GM12878 (cell line): ENCODE results near the gene ZBTB48. TPM values are rescaled to one million over a fixed set of nuclear protein-coding genes. Genes with fewer than 3 reads are reported as not detected.

Source experiments
- ATAC-seq: fragments of 200-7000 bp; cut with Tn5 transposase; 3 replicates; pipeline ENCODE4 v1.9.1; 2020; ENCODE audit warnings: mild to moderate bottlenecking, moderate library complexity
- BruUV-seq: library from RNA; stranded (reverse); fragments of 400-500 nt; replicated peaks from 2 replicates; lab custom pipeline; 2021; lab: Mats Ljungman, UMichigan
- CTCF ChIA-PET: fragments of 300-600 bp; sonication (Branson Sonifier 250); formaldehyde crosslinking; extraction: SDS; loops from one replicate; lab custom pipeline; 2021; ENCODE audit warnings: inconsistent platforms; lab: Yijun Ruan, JAX
- POLR2A ChIA-PET: fragments of 350-600 bp; formaldehyde crosslinking; extraction: SDS; loops from one replicate; lab custom pipeline; 2021; ENCODE audit warnings: inconsistent platforms; lab: Charles Lee
- RAD21 ChIA-PET: fragments of 300-600 bp; sonication (Branson Sonifier 250); formaldehyde crosslinking; loops from one replicate; lab custom pipeline; 2023; ENCODE audit warnings: antibody characterized with exemption; ENCODE audit not compliant: unreplicated experiment; lab: Charles Lee
- SMC1A ChIA-PET: fragments of 300-600 bp; sonication (Branson Sonifier 250); formaldehyde crosslinking; loops from one replicate; lab custom pipeline; 2023; ENCODE audit not compliant: unreplicated experiment, uncharacterized antibody; lab: Charles Lee
- DNase-seq: peaks from one replicate; pipeline ENCODE4 v3.0.0-alpha.2; 2011; ENCODE audit warnings: low read depth, low spot score
- FAIRE-seq: peaks from 3 replicates; lab custom pipeline; 2011; peaks lifted over from hg19 to GRCh38; lab: Jason Lieb, UNC
- H2AFZ ChIP-seq: 2 replicates; pipeline ENCODE4 v1.6.0; 2011; ENCODE audit warnings: low read depth, low read length, control low read depth; ENCODE audit not compliant: control insufficient read depth
- H3K27ac ChIP-seq: 2 replicates; pipeline ENCODE4 v1.5.1; 2011; ENCODE audit warnings: control low read depth; ENCODE audit not compliant: control insufficient read depth, insufficient read depth
- H3K27me3 ChIP-seq, 2 experiments: replicated peaks in 1 of 2; 2 replicates each; pipeline versions ENCODE4 v1.6.0 to v1.6.1; 2011; ENCODE audit warnings: low read length in 1 of 2; ENCODE audit not compliant: control insufficient read depth in 2 of 2, insufficient read depth in 2 of 2
- H3K36me3 ChIP-seq, 2 experiments: 2 replicates each; pipeline ENCODE4 v1.5.1; 2011; ENCODE audit warnings: low read length in 1 of 2; ENCODE audit not compliant: control insufficient read depth in 2 of 2, insufficient read depth in 2 of 2
- H3K4me1 ChIP-seq: 2 replicates; pipeline ENCODE4 v1.6.1; 2011; ENCODE audit warnings: mild to moderate bottlenecking, low read length, moderate library complexity, mixed read lengths; ENCODE audit not compliant: control insufficient read depth, insufficient read depth
- H3K4me2 ChIP-seq: 2 replicates; pipeline ENCODE4 v1.6.0; 2011; ENCODE audit warnings: control low read depth; ENCODE audit not compliant: control insufficient read depth, insufficient read depth
- H3K4me3 ChIP-seq: fragments of 200-600 bp; sonication (generic); 2 replicates; pipeline ENCODE4 v1.5.1; 2016
- H3K79me2 ChIP-seq: 2 replicates; pipeline ENCODE4 v1.6.0; 2011; ENCODE audit warnings: low read length; ENCODE audit not compliant: control insufficient read depth, insufficient read depth
- H3K9ac ChIP-seq: 2 replicates; pipeline ENCODE4 v1.8.0; 2011; ENCODE audit warnings: low read length, control low read depth, mixed read lengths; ENCODE audit not compliant: control insufficient read depth, insufficient read depth
- H3K9me3 ChIP-seq: replicated peaks from 3 replicates; pipeline ENCODE4 v1.5.1; 2011; ENCODE audit warnings: mild to moderate bottlenecking, low read length; ENCODE audit not compliant: control insufficient read depth, insufficient read depth
- H4K20me1 ChIP-seq: 2 replicates; pipeline ENCODE4 v1.6.0; 2011; ENCODE audit not compliant: control insufficient read depth, insufficient read depth
- ESRRA ChIP-seq: IDR thresholded peaks from 2 replicates; pipeline ENCODE4 v1.6.1; 2012; ENCODE audit warnings: mild to moderate bottlenecking, low read length, improper control_type of control experiment
- GATAD2B ChIP-seq: fragments of 450-650 bp; conservative IDR thresholded peaks from 2 replicates; pipeline ENCODE4 v1.6.1; 2017; ENCODE audit warnings: low read depth, mild to moderate bottlenecking, moderate library complexity
- ZNF217 ChIP-seq: fragments of 450-650 bp; IDR thresholded peaks from 2 replicates; pipeline ENCODE4 v1.6.1; 2017; ENCODE audit warnings: antibody characterized with exemption, mild to moderate bottlenecking
- ZNF274 ChIP-seq: IDR thresholded peaks from one replicate; pipeline ENCODE4 v1.8.0; 2011; ENCODE audit not compliant: insufficient read length, insufficient read depth
- WGBS: methylation state at CpG from one replicate; pipeline ENCODE4 v1.1.6; 2016; ENCODE audit warnings: low lambda C conversion rate; ENCODE audit not compliant: insufficient replicate concordance, insufficient coverage; ENCODE audit errors: missing lambda C conversion rate; 5-methylcytosine and 5-hydroxymethylcytosine counted together
- in situ Hi-C: fragments of 300-500 bp; cut with MboI; formaldehyde crosslinking; loops from 9 replicates; pipeline ENCODE4 v1.14.3; 2018; ENCODE audit warnings: mixed read lengths
- intact Hi-C: fragments of 100-400 bp; cut with micrococcal nuclease; formaldehyde crosslinking; loops from one replicate; pipeline ENCODE4 v1.14.2; 2022; ENCODE audit not compliant: unreplicated experiment
- polyA plus RNA-seq, 11 experiments: library from polyadenylated mRNA; depleted of rRNA in 4 of 11; unstranded in 6 of 11; stranded (reverse) in 5 of 11; fragments of >200 nt; fragmentation: Nextera tagmentation in 4 of 11; fragmentation: Illumina TruSeq in 1 of 11; extraction: Ambion mirVana in 4 of 11; extraction: Trizol in 1 of 11; gene quantifications; 1 replicate in 1 of 11; 2 replicates in 10 of 11; pipeline versions ENCODE4 v1.2.1 to v1.2.3, GENCODE V29; 2011 to 2016; ENCODE audit warnings: inconsistent platforms in 2 of 11, missing spikeins in 2 of 11, low read depth in 1 of 11
- small RNA-seq: library from RNA; depleted of rRNA; stranded (forward); fragments of <200 nt; gene quantifications from one replicate; pipeline ENCODE3, GENCODE V24; 2014
- total RNA-seq, 4 experiments: library from RNA; depleted of rRNA in 3 of 4; stranded (reverse); fragments of >200 nt in 3 of 4; fragmentation: Illumina TruSeq in 1 of 4; extraction: Trizol in 1 of 4; gene quantifications; 2 replicates each; pipeline versions ENCODE4 v1.2.1 to v1.2.3, GENCODE V29; 2013 to 2021
- TF ChIP-seq, protein P1 (sequence below): fragments of 450-650 bp; IDR thresholded peaks from 2 replicates; pipeline ENCODE4 v1.6.1; 2017; ENCODE audit warnings: antibody characterized with exemption, mild to moderate bottlenecking, moderate library complexity
- TF ChIP-seq, protein P2 (sequence below): IDR thresholded peaks from 2 replicates; pipeline ENCODE4 v1.6.1; 2011; ENCODE audit warnings: low read depth, mild to moderate bottlenecking, low read length, moderate library complexity, borderline replicate concordance; ENCODE audit errors: extremely low read depth

The ZBTB48 gene
- total and polyA plus RNA-seq, 10 of the 15 experiments (the other 5 are each of a cell fraction or from before 2014, with no cell fraction given): 1.00 to 25.3 (median 16.7) TPM

DNA sequence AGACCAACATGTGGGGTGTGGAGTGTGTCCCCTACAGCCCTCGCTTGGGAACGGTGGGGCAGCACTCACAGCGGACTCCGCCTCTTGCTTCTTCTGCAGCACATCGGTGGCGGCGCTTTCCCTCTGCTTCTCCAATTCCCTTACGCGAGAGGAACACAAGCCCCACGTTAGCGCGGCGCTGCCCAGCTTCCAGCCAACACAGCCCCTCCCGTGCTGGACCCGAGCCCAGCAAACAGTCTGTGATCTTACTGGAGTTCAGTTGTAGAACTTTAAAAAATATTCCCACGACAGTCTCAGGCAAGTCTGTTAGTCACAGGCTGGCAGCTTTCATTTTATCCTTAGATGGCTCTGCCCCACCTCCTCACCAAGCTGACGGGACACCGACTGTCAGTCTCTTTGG, 58.4 kb downstream of the ZBTB48 start:
- Histone ChIP-seq H4K20me1 (no peaks in the 10 kb centered on the region), H3K27me3 (no peaks in the 10 kb centered on the region), H3K9ac (no peak overlapping the region), H3K4me2 (no peak overlapping the region), H3K27ac (no peak overlapping the region), H2AFZ (no peak overlapping the region), H3K9me3 (no peaks in the 10 kb centered on the region), H3K36me3 (peaks cover 15 to 25% of the 10 kb centered on the region in 2 experiments; a peak in 3 of 4 replicates), H3K79me2 (no peaks in the 10 kb centered on the region), H3K4me1 (no peaks in the 10 kb centered on the region), H3K4me3 (no peak overlapping the region)
- no peak for TF ChIP-seq ZNF274
- no peak for TF ChIP-seq ZNF217
- TF ChIP-seq, protein P1, sequence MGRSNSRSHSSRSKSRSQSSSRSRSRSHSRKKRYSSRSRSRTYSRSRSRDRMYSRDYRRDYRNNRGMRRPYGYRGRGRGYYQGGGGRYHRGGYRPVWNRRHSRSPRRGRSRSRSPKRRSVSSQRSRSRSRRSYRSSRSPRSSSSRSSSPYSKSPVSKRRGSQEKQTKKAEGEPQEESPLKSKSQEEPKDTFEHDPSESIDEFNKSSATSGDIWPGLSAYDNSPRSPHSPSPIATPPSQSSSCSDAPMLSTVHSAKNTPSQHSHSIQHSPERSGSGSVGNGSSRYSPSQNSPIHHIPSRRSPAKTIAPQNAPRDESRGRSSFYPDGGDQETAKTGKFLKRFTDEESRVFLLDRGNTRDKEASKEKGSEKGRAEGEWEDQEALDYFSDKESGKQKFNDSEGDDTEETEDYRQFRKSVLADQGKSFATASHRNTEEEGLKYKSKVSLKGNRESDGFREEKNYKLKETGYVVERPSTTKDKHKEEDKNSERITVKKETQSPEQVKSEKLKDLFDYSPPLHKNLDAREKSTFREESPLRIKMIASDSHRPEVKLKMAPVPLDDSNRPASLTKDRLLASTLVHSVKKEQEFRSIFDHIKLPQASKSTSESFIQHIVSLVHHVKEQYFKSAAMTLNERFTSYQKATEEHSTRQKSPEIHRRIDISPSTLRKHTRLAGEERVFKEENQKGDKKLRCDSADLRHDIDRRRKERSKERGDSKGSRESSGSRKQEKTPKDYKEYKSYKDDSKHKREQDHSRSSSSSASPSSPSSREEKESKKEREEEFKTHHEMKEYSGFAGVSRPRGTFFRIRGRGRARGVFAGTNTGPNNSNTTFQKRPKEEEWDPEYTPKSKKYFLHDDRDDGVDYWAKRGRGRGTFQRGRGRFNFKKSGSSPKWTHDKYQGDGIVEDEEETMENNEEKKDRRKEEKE: no peak
- TF ChIP-seq, protein P2, sequence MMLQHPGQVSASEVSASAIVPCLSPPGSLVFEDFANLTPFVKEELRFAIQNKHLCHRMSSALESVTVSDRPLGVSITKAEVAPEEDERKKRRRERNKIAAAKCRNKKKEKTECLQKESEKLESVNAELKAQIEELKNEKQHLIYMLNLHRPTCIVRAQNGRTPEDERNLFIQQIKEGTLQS: no peak
- no peak for TF ChIP-seq ESRRA
- no peak for TF ChIP-seq GATAD2B
- DNase-seq: no peak
- SMC1A ChIA-PET: no interaction called here
- 97% methylated on average over 18 of the region's 18 CpGs for WGBS
- in situ Hi-C loops: loop anchor here (5.0 kb wide), 1 partner anchor 146 kb away; the partner anchor contains the start of gene PLEKHG5
- RAD21 ChIA-PET: no interaction called here
- no TSS peak for BruUV-seq
- CTCF ChIA-PET: interaction anchor here (1.1 kb wide), 1 partner anchor 148 kb away, joined by 3 read pairs; no protein-coding TSS in a partner anchor
- intact Hi-C loops: no loop called here
- no peak for FAIRE-seq
- no peak for ATAC-seq
- POLR2A ChIA-PET: no interaction called here

Small RNAs within 50 kb of the gene (small RNA-seq; reads per million reads assigned to genes)
- gene RNU6-731P: not detected

Other genes with a start within 250 kb of the ZBTB48 start
Only the 7 nearest of the 12 such genes appear.
- 0.16 TPM in 1 of 2 replicates, not detected in the other for gene TNFRSF25, start 113.8 kb upstream of the ZBTB48 start, total RNA-seq (2014; rRNA removed)
- gene TNFRSF25, start 113.8 kb upstream of the ZBTB48 start, total RNA-seq (2014; rRNA removed; fragmentation: Illumina TruSeq; extraction: Trizol): not detected in 2 replicates
- 0.46 and 0.58 TPM in 2 replicates for gene TNFRSF25, start 113.8 kb upstream of the ZBTB48 start, total RNA-seq (2021)
- gene TNFRSF25, start 113.8 kb upstream of the ZBTB48 start, polyA plus RNA-seq (2011; rRNA removed): 5.0 and 8.6 TPM in 2 replicates
- gene TNFRSF25, start 113.8 kb upstream of the ZBTB48 start, polyA plus RNA-seq (2014; fragmentation: Illumina TruSeq; extraction: Trizol): not detected in 2 replicates
- not detected for gene TNFRSF25, start 113.8 kb upstream of the ZBTB48 start, polyA plus RNA-seq (2014; fragmentation: Nextera tagmentation; extraction: Ambion mirVana)
- gene TNFRSF25, start 113.8 kb upstream of the ZBTB48 start, polyA plus RNA-seq (2014; rRNA removed): 0.30 and 1.00 TPM in 2 replicates
- gene TNFRSF25, start 113.8 kb upstream of the ZBTB48 start, polyA plus RNA-seq (2016; fragmentation: Nextera tagmentation; extraction: Ambion mirVana): under 1 TPM; 0.23 to 0.29 TPM
- 0.33 and 0.51 TPM in 2 replicates for gene PLEKHG5, start 88.3 kb upstream of the ZBTB48 start, total RNA-seq (2014; rRNA removed)
- gene PLEKHG5, start 88.3 kb upstream of the ZBTB48 start, total RNA-seq (2014; rRNA removed; fragmentation: Illumina TruSeq; extraction: Trizol): 0.18 TPM in 2 replicates
- gene PLEKHG5, start 88.3 kb upstream of the ZBTB48 start, total RNA-seq (2021): 0.69 and 1.1 TPM in 2 replicates
- gene PLEKHG5, start 88.3 kb upstream of the ZBTB48 start, polyA plus RNA-seq (2011; rRNA removed): 0.19 and 0.48 TPM in 2 replicates
- 0.13 TPM in 1 of 2 replicates, not detected in the other for gene PLEKHG5, start 88.3 kb upstream of the ZBTB48 start, polyA plus RNA-seq (2014; fragmentation: Illumina TruSeq; extraction: Trizol)
- under 1 TPM in 1 of 2 experiments, not detected in 1; 0.04 TPM for gene PLEKHG5, start 88.3 kb upstream of the ZBTB48 start, polyA plus RNA-seq (2014; fragmentation: Nextera tagmentation; extraction: Ambion mirVana)
- 0.69 and 0.79 TPM in 2 replicates for gene PLEKHG5, start 88.3 kb upstream of the ZBTB48 start, polyA plus RNA-seq (2014; rRNA removed)
- gene PLEKHG5, start 88.3 kb upstream of the ZBTB48 start, polyA plus RNA-seq (2016; fragmentation: Nextera tagmentation; extraction: Ambion mirVana): under 1 TPM; 0.12 to 0.13 TPM
- gene NOL9, start 25.5 kb upstream of the ZBTB48 start, total RNA-seq (2014; rRNA removed): 23.0 and 24.9 TPM in 2 replicates
- 23.5 and 23.6 TPM in 2 replicates for gene NOL9, start 25.5 kb upstream of the ZBTB48 start, total RNA-seq (2014; rRNA removed; fragmentation: Illumina TruSeq; extraction: Trizol)
- 28.7 and 35.9 TPM in 2 replicates for gene NOL9, start 25.5 kb upstream of the ZBTB48 start, total RNA-seq (2021)
- gene NOL9, start 25.5 kb upstream of the ZBTB48 start, polyA plus RNA-seq (2011; rRNA removed): 29.7 and 30.9 TPM in 2 replicates
- 10.9 and 14.0 TPM in 2 replicates for gene NOL9, start 25.5 kb upstream of the ZBTB48 start, polyA plus RNA-seq (2014; fragmentation: Illumina TruSeq; extraction: Trizol)
- 1 to 10 TPM; 3.9 to 4.3 TPM for gene NOL9, start 25.5 kb upstream of the ZBTB48 start, polyA plus RNA-seq (2014; fragmentation: Nextera tagmentation; extraction: Ambion mirVana)
- gene NOL9, start 25.5 kb upstream of the ZBTB48 start, polyA plus RNA-seq (2014; rRNA removed): 17.5 and 23.8 TPM in 2 replicates
- gene NOL9, start 25.5 kb upstream of the ZBTB48 start, polyA plus RNA-seq (2016; fragmentation: Nextera tagmentation; extraction: Ambion mirVana): 10 to 100 TPM; 22.9 to 24.6 TPM
- gene TAS1R1, start 24.7 kb upstream of the ZBTB48 start, total RNA-seq (2014; rRNA removed): not detected in 2 replicates
- not detected in 2 replicates for gene TAS1R1, start 24.7 kb upstream of the ZBTB48 start, total RNA-seq (2014; rRNA removed; fragmentation: Illumina TruSeq; extraction: Trizol)
- gene TAS1R1, start 24.7 kb upstream of the ZBTB48 start, total RNA-seq (2021): 0.11 TPM in 1 of 2 replicates, not detected in the other
- not detected in 2 replicates for gene TAS1R1, start 24.7 kb upstream of the ZBTB48 start, polyA plus RNA-seq (2011; rRNA removed)
- 0.03 TPM in 1 of 2 replicates, not detected in the other for gene TAS1R1, start 24.7 kb upstream of the ZBTB48 start, polyA plus RNA-seq (2014; fragmentation: Illumina TruSeq; extraction: Trizol)
- under 1 TPM in 1 of 2 experiments, not detected in 1; 0.04 TPM for gene TAS1R1, start 24.7 kb upstream of the ZBTB48 start, polyA plus RNA-seq (2014; fragmentation: Nextera tagmentation; extraction: Ambion mirVana)
- 0.06 and 0.10 TPM in 2 replicates for gene TAS1R1, start 24.7 kb upstream of the ZBTB48 start, polyA plus RNA-seq (2014; rRNA removed)
- not detected for gene TAS1R1, start 24.7 kb upstream of the ZBTB48 start, polyA plus RNA-seq (2016; fragmentation: Nextera tagmentation; extraction: Ambion mirVana)
- gene KLHL21, start 22.9 kb downstream of the ZBTB48 start, total RNA-seq (2014; rRNA removed): 7.9 and 10.1 TPM in 2 replicates
- gene KLHL21, start 22.9 kb downstream of the ZBTB48 start, total RNA-seq (2014; rRNA removed; fragmentation: Illumina TruSeq; extraction: Trizol): 3.5 and 3.9 TPM in 2 replicates
- 11.0 and 12.2 TPM in 2 replicates for gene KLHL21, start 22.9 kb downstream of the ZBTB48 start, total RNA-seq (2021)
- gene KLHL21, start 22.9 kb downstream of the ZBTB48 start, polyA plus RNA-seq (2011; rRNA removed): 1.9 and 2.5 TPM in 2 replicates
- 1.5 and 4.2 TPM in 2 replicates for gene KLHL21, start 22.9 kb downstream of the ZBTB48 start, polyA plus RNA-seq (2014; fragmentation: Illumina TruSeq; extraction: Trizol)
- gene KLHL21, start 22.9 kb downstream of the ZBTB48 start, polyA plus RNA-seq (2014; fragmentation: Nextera tagmentation; extraction: Ambion mirVana): 1 to 10 TPM in 1 of 2 experiments, under 1 TPM in 1; 0.76 to 1.2 TPM
- 6.3 and 7.3 TPM in 2 replicates for gene KLHL21, start 22.9 kb downstream of the ZBTB48 start, polyA plus RNA-seq (2014; rRNA removed)
- gene KLHL21, start 22.9 kb downstream of the ZBTB48 start, polyA plus RNA-seq (2016; fragmentation: Nextera tagmentation; extraction: Ambion mirVana): 1 to 10 TPM; 7.7 to 9.2 TPM
- gene PHF13, start 33.7 kb downstream of the ZBTB48 start, total RNA-seq (2014; rRNA removed): 5.1 and 5.7 TPM in 2 replicates
- 4.4 and 4.6 TPM in 2 replicates for gene PHF13, start 33.7 kb downstream of the ZBTB48 start, total RNA-seq (2014; rRNA removed; fragmentation: Illumina TruSeq; extraction: Trizol)
- 15.4 and 15.6 TPM in 2 replicates for gene PHF13, start 33.7 kb downstream of the ZBTB48 start, total RNA-seq (2021)
- 4.9 and 5.1 TPM in 2 replicates for gene PHF13, start 33.7 kb downstream of the ZBTB48 start, polyA plus RNA-seq (2011; rRNA removed)
- 6.1 and 8.2 TPM in 2 replicates for gene PHF13, start 33.7 kb downstream of the ZBTB48 start, polyA plus RNA-seq (2014; fragmentation: Illumina TruSeq; extraction: Trizol)
- 1 to 10 TPM in 1 of 2 experiments, under 1 TPM in 1; 0.87 to 1.9 TPM for gene PHF13, start 33.7 kb downstream of the ZBTB48 start, polyA plus RNA-seq (2014; fragmentation: Nextera tagmentation; extraction: Ambion mirVana)
- gene PHF13, start 33.7 kb downstream of the ZBTB48 start, polyA plus RNA-seq (2014; rRNA removed): 6.4 and 8.2 TPM in 2 replicates
- gene PHF13, start 33.7 kb downstream of the ZBTB48 start, polyA plus RNA-seq (2016; fragmentation: Nextera tagmentation; extraction: Ambion mirVana): 1 to 10 TPM; 4.8 to 5.2 TPM
- 19.5 and 21.5 TPM in 2 replicates for gene THAP3, start 44.9 kb downstream of the ZBTB48 start, total RNA-seq (2014; rRNA removed)
- gene THAP3, start 44.9 kb downstream of the ZBTB48 start, total RNA-seq (2014; rRNA removed; fragmentation: Illumina TruSeq; extraction: Trizol): 9.7 TPM in 2 replicates
- 12.0 TPM in 2 replicates for gene THAP3, start 44.9 kb downstream of the ZBTB48 start, total RNA-seq (2021)
- 6.6 and 11.8 TPM in 2 replicates for gene THAP3, start 44.9 kb downstream of the ZBTB48 start, polyA plus RNA-seq (2011; rRNA removed)
- 0.54 and 8.3 TPM in 2 replicates for gene THAP3, start 44.9 kb downstream of the ZBTB48 start, polyA plus RNA-seq (2014; fragmentation: Illumina TruSeq; extraction: Trizol)
- 1 to 10 TPM; 1.5 to 2.8 TPM for gene THAP3, start 44.9 kb downstream of the ZBTB48 start, polyA plus RNA-seq (2014; fragmentation: Nextera tagmentation; extraction: Ambion mirVana)
- 16.3 and 16.5 TPM in 2 replicates for gene THAP3, start 44.9 kb downstream of the ZBTB48 start, polyA plus RNA-seq (2014; rRNA removed)
- gene THAP3, start 44.9 kb downstream of the ZBTB48 start, polyA plus RNA-seq (2016; fragmentation: Nextera tagmentation; extraction: Ambion mirVana): 10 to 100 TPM; 16.8 to 17.3 TPM